Panc1 (cell line): ENCODE measurements around the gene GALNT18. TPM values are rescaled to one million over a fixed set of nuclear protein-coding genes. Genes with fewer than 3 reads are reported as not detected.

Experiments used
- ATAC-seq: fragments of 200-7000 bp; cut with Tn5 transposase; 2 replicates; pipeline ENCODE4 v1.9.1; 2020; ENCODE audit warnings: mild to moderate bottlenecking, moderate library complexity
- BruUV-seq: library from RNA; stranded (reverse); fragments of 400-500 nt; replicated peaks from 2 replicates; lab custom pipeline; 2021; lab: Mats Ljungman, UMichigan
- CTCF ChIA-PET: fragments of 300-600 bp; sonication (Branson Sonifier 250); formaldehyde crosslinking; loops from one replicate; lab custom pipeline; 2022; ENCODE audit warnings: antibody characterized with exemption; lab: Charles Lee
- POLR2A ChIA-PET: fragments of 300-600 bp; sonication (Branson Sonifier 250); formaldehyde crosslinking; loops from one replicate; lab custom pipeline; 2022; ENCODE audit warnings: antibody characterized with exemption; lab: Charles Lee
- DNase-seq: peaks from one replicate; pipeline ENCODE4 v3.0.0-alpha.2; 2010; ENCODE audit warnings: low read depth, low spot score
- H3K27ac ChIP-seq: 2 replicates; pipeline ENCODE4 v1.5.1; 2011; ENCODE audit warnings: mild to moderate bottlenecking, low read length, inconsistent platforms
- H3K27me3 ChIP-seq: fragments of 200-500 bp; sonication (Bioruptor generic); 2 replicates; pipeline ENCODE4 v1.6.0; 2014; ENCODE audit warnings: low read length, inconsistent platforms; ENCODE audit not compliant: control insufficient read depth, insufficient read depth
- H3K36me3 ChIP-seq: fragments of 200-500 bp; sonication (Bioruptor generic); 2 replicates; pipeline ENCODE4 v1.5.1; 2014; ENCODE audit warnings: inconsistent platforms, mild to moderate bottlenecking, low read length, moderate library complexity; ENCODE audit not compliant: control insufficient read depth, insufficient read depth
- H3K4me1 ChIP-seq: 2 replicates; pipeline ENCODE4 v1.5.1; 2011; ENCODE audit warnings: inconsistent platforms, mild to moderate bottlenecking, low read length, moderate library complexity; ENCODE audit not compliant: control insufficient read depth, insufficient read depth
- H3K4me3 ChIP-seq, 2 experiments: 2 replicates each; pipeline ENCODE4 v1.5.1; 2011 to 2012; ENCODE audit warnings: low read depth in 2 of 2, low read length in 2 of 2, mild to moderate bottlenecking in 2 of 2, inconsistent platforms in 1 of 2, moderate library complexity in 1 of 2
- H3K9me3 ChIP-seq: fragments of 200-500 bp; sonication (Bioruptor generic); 2 replicates; pipeline ENCODE4 v1.5.1; 2014; ENCODE audit warnings: low read depth, mild to moderate bottlenecking, inconsistent platforms, low read length, moderate library complexity; ENCODE audit not compliant: control insufficient read depth, insufficient read depth
- CTCF ChIP-seq: fragments of 450-650 bp; IDR thresholded peaks from 2 replicates; pipeline ENCODE4 v1.5.1; 2017; ENCODE audit warnings: mild to moderate bottlenecking
- POLR2AphosphoS5 ChIP-seq: IDR thresholded peaks from 2 replicates; pipeline ENCODE4 v1.6.1; 2012; ENCODE audit warnings: mild to moderate bottlenecking, low read depth, low read length, moderate library complexity
- REST ChIP-seq, 2 experiments: IDR thresholded peaks; 2 replicates each; pipeline ENCODE4 v1.6.1; 2011 to 2012; ENCODE audit warnings: low read depth in 2 of 2, control low read depth in 1 of 2, low read length in 1 of 2, mild to moderate bottlenecking in 1 of 2, moderate library complexity in 1 of 2; ENCODE audit not compliant: insufficient read depth in 1 of 2
- SIN3A ChIP-seq: IDR thresholded peaks from 2 replicates; pipeline ENCODE4 v1.6.1; 2012; ENCODE audit warnings: low read depth, mild to moderate bottlenecking, low read length, moderate library complexity, borderline replicate concordance; ENCODE audit not compliant: insufficient read depth
- TCF7L2 ChIP-seq: IDR thresholded peaks from 2 replicates; pipeline ENCODE4 v1.6.1; 2011; ENCODE audit warnings: mild to moderate bottlenecking, low read depth, low read length, inconsistent platforms
- in situ Hi-C: cut with HindIII; loops from 2 replicates; pipeline ENCODE4 v1.10.0; 2016; ENCODE audit warnings: low sequenced_read_pairs, low pct_unique_long_range_greater_than_20kb
- intact Hi-C: fragments of 100-400 bp; cut with micrococcal nuclease; formaldehyde crosslinking; loops from one replicate; pipeline ENCODE4 v1.10.0; 2022; ENCODE audit not compliant: unreplicated experiment
- total RNA-seq: library from RNA; stranded (reverse); gene quantifications from one replicate; pipeline ENCODE4 v1.2.1, GENCODE V29; 2021; ENCODE audit not compliant: unreplicated experiment

Gene GALNT18
- total RNA-seq, 1 experiment from 2014 or later = 8.6 TPM

GRCh38 chr11:11230087-11230486, 391.7 kb downstream of the GALNT18 start:
- Histone ChIP-seq H3K9me3 (no peaks in the 10 kb centered on the region), H3K27ac (no peak overlapping the region), H3K4me1 (no peaks in the 10 kb centered on the region), H3K36me3 (no peaks in the 10 kb centered on the region), H3K4me3 (no peak overlapping the region), H3K27me3 (no peaks in the 10 kb centered on the region)
- DNase-seq = no peak
- ChIA-PET CTCF (no interaction called here), POLR2A (no interaction called here)
- no peak for TF ChIP-seq CTCF
- no peak for TF ChIP-seq REST (IDR thresholded peaks at IDR 0.05; ENCODE audit: insufficient read depth in 1 of 2, low read depth in 2 of 2, low read length in 1 of 2)
- TF ChIP-seq TCF7L2 = no peak
- TF ChIP-seq POLR2AphosphoS5 = no peak
- no peak for TF ChIP-seq SIN3A
- intact Hi-C loops (no loop called here), in situ Hi-C loops (no loop called here)
- no TSS peak for BruUV-seq
- no peak for ATAC-seq

GRCh38 chr11:11229647-11230046, 392.2 kb downstream of the GALNT18 start:
- Histone ChIP-seq H3K9me3 (no peaks in the 10 kb centered on the region), H3K27me3 (no peaks in the 10 kb centered on the region), H3K27ac (no peak overlapping the region), H3K4me3 (no peak overlapping the region), H3K4me1 (no peaks in the 10 kb centered on the region), H3K36me3 (no peaks in the 10 kb centered on the region)
- in situ Hi-C loops (no loop called here), intact Hi-C loops (no loop called here)
- BruUV-seq = no TSS peak
- POLR2A ChIA-PET = no interaction called here
- CTCF ChIA-PET = no interaction called here
- DNase-seq (no peak), ATAC-seq (no peak)
- TF ChIP-seq TCF7L2 = no peak

GRCh38 chr11:11227296-11228085, 394.3 kb downstream of the GALNT18 start:
- Histone ChIP-seq H3K27ac (no peak overlapping the region), H3K27me3 (no peaks in the 10 kb centered on the region), H3K4me3 (no peak overlapping the region), H3K9me3 (no peaks in the 10 kb centered on the region), H3K36me3 (no peaks in the 10 kb centered on the region), H3K4me1 (no peaks in the 10 kb centered on the region)
- ChIA-PET POLR2A (no interaction called here), CTCF (no interaction called here)
- intact Hi-C loops (no loop called here), in situ Hi-C loops (no loop called here)
- DNase-seq (no peak), ATAC-seq (no peak)
- no peak for TF ChIP-seq SIN3A
- TF ChIP-seq TCF7L2 = no peak
- TF ChIP-seq REST (IDR thresholded peaks at IDR 0.05; ENCODE audit: insufficient read depth in 1 of 2, low read depth in 2 of 2, low read length in 1 of 2) = no peak
- TF ChIP-seq CTCF = no peak
- TF ChIP-seq POLR2AphosphoS5 = no peak
- BruUV-seq = no TSS peak
